OCI-LY1 (cell line): ENCODE data around the gene CCL27.

Experiments used
- H2AFZ ChIP-seq: fragments of 200-600 bp; sonication (generic), shearing (Covaris generic); 2 replicates; pipeline ENCODE4 v1.6.0; 2014; ENCODE audit warnings: antibody characterized with exemption, mild to moderate bottlenecking, low read length
- H3F3A ChIP-seq: fragments of 200-600 bp; sonication (generic), shearing (Covaris generic); 2 replicates; pipeline ENCODE4 v1.6.0; 2014; ENCODE audit warnings: mild to moderate bottlenecking, antibody characterized with exemption, low read length, moderate library complexity; ENCODE audit not compliant: insufficient read depth
- H3K27ac ChIP-seq: fragments of 200-600 bp; sonication (generic); 2 replicates; pipeline ENCODE4 v1.5.1; 2014; ENCODE audit warnings: low read length, mixed run types, mild to moderate bottlenecking, low read depth; ENCODE audit not compliant: poor library complexity, severe bottlenecking
- H3K27me3 ChIP-seq: fragments of 200-600 bp; sonication (generic); 2 replicates; pipeline ENCODE4 v1.6.0; 2014; ENCODE audit warnings: antibody characterized with exemption, mild to moderate bottlenecking, low read length, moderate library complexity; ENCODE audit not compliant: insufficient read depth
- H3K36me3 ChIP-seq: fragments of 200-600 bp; sonication (generic); 2 replicates; pipeline ENCODE4 v1.6.1; 2014; ENCODE audit warnings: mild to moderate bottlenecking, antibody characterized with exemption, low read length, moderate library complexity, mixed read lengths; ENCODE audit not compliant: insufficient read depth
- H3K4me1 ChIP-seq: fragments of 200-600 bp; sonication (generic); 2 replicates; pipeline ENCODE4 v1.5.1; 2014; ENCODE audit warnings: mild to moderate bottlenecking, low read length, moderate library complexity; ENCODE audit not compliant: insufficient read depth, severe bottlenecking
- H3K4me2 ChIP-seq: fragments of 200-600 bp; sonication (generic), shearing (Covaris generic); 2 replicates; pipeline ENCODE4 v1.6.1; 2014; ENCODE audit warnings: low read length
- H3K4me3 ChIP-seq: fragments of 200-600 bp; sonication (generic); 2 replicates; pipeline ENCODE4 v1.5.1; 2014; ENCODE audit warnings: low read length, low read depth, mild to moderate bottlenecking, mixed read lengths; ENCODE audit not compliant: poor library complexity, severe bottlenecking
- H3K79me2 ChIP-seq: fragments of 200-600 bp; shearing (Covaris generic); 2 replicates; pipeline ENCODE4 v1.6.1; 2016; ENCODE audit warnings: mixed run types, low read length, mixed read lengths; ENCODE audit not compliant: insufficient read depth
- H3K9ac ChIP-seq: fragments of 200-600 bp; sonication (generic), shearing (Covaris generic); 2 replicates; pipeline ENCODE4 v1.6.1; 2014; ENCODE audit warnings: mild to moderate bottlenecking, low read length, mixed read lengths
- H3K9me2 ChIP-seq: fragments of 200-600 bp; sonication (generic), shearing (Covaris generic); 2 replicates; pipeline ENCODE4 v1.6.1; 2014; ENCODE audit warnings: low read depth, mild to moderate bottlenecking, low read length, mixed read lengths
- H3K9me3 ChIP-seq: fragments of 200-600 bp; shearing (Covaris generic); 2 replicates; pipeline ENCODE4 v1.6.1; 2014; ENCODE audit warnings: low read length, mixed read lengths
- H4K20me1 ChIP-seq: fragments of 200-600 bp; sonication (generic), shearing (Covaris generic); 2 replicates; pipeline ENCODE4 v1.6.0; 2016; ENCODE audit warnings: mild to moderate bottlenecking, low read length; ENCODE audit not compliant: insufficient read depth
- EZH2 ChIP-seq: fragments of 200-600 bp; sonication (generic), shearing (Covaris generic); IDR thresholded peaks from 2 replicates; pipeline ENCODE4 v1.8.0; 2017; ENCODE audit warnings: borderline replicate concordance, mixed run types, mild to moderate bottlenecking, antibody characterized with exemption, low read length, moderate library complexity, mixed read lengths
- TF ChIP-seq, protein P1 (sequence below): fragments of 200-600 bp; sonication (generic), shearing (Covaris generic); IDR thresholded peaks from 2 replicates; pipeline ENCODE4 v1.5.1; 2017; ENCODE audit warnings: mild to moderate bottlenecking, antibody characterized with exemption, low read length, moderate library complexity, mixed read lengths

Gene CCL27

DNA sequence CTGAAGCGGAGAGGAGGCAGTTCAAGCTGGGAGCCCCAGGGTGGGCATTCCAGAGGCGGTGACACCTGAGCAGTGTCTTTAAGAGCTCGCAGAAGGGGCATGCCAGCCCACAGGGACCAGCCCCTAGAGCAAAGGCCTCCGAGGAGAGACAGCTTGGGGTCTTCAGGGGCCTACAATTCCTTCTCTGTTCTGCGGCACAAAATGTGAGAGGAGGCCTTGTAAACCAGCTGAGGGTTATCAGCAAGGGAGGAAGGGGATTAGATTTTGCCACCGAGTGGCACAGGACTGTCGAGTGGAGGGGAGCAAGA is 24.4 kb downstream of the CCL27 start:
- Histone ChIP-seq H3K9me3 (no peaks in the 10 kb centered on the region), H4K20me1 (no peaks in the 10 kb centered on the region), H3F3A (no peaks in the 10 kb centered on the region), H3K36me3 (peaks cover 17% of the 10 kb centered on the region), H3K4me2 (peak overlapping the region; percentile 67), H3K4me3 (peak overlapping the region; percentile 92), H3K9ac (peak overlapping the region; percentile 92), H3K9me2 (no peaks in the 10 kb centered on the region), H3K79me2 (peaks cover 13% of the 10 kb centered on the region; the same call in 1 of the 2 replicates), H2AFZ (peak overlapping the region; percentile 26; the same call in 1 of the 2 replicates), H3K4me1 (peaks cover 24% of the 10 kb centered on the region), H3K27me3 (no peaks in the 10 kb centered on the region), H3K27ac (peak overlapping the region; percentile 40)
- TF ChIP-seq, protein P1, sequence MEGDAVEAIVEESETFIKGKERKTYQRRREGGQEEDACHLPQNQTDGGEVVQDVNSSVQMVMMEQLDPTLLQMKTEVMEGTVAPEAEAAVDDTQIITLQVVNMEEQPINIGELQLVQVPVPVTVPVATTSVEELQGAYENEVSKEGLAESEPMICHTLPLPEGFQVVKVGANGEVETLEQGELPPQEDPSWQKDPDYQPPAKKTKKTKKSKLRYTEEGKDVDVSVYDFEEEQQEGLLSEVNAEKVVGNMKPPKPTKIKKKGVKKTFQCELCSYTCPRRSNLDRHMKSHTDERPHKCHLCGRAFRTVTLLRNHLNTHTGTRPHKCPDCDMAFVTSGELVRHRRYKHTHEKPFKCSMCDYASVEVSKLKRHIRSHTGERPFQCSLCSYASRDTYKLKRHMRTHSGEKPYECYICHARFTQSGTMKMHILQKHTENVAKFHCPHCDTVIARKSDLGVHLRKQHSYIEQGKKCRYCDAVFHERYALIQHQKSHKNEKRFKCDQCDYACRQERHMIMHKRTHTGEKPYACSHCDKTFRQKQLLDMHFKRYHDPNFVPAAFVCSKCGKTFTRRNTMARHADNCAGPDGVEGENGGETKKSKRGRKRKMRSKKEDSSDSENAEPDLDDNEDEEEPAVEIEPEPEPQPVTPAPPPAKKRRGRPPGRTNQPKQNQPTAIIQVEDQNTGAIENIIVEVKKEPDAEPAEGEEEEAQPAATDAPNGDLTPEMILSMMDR: no peak
- TF ChIP-seq EZH2: no peak

- Histone ChIP-seq H3K9me3 (no peaks in the 10 kb centered on the region), H2AFZ (peak within 1 kb of the TSS; percentile 26; the same call in 1 of the 2 replicates), H3K9ac (peak within 1 kb of the TSS; percentile 92), H3K4me3 (peak within 1 kb of the TSS; percentile 92), H3K4me2 (peak within 1 kb of the TSS; percentile 67), H3K27ac (peak within 1 kb of the TSS; percentile 43), H3K79me2 (peaks cover 13% of the 10 kb centered on the region; the same call in 1 of the 2 replicates), H4K20me1 (no peaks in the 10 kb centered on the region), H3F3A (no peaks in the 10 kb centered on the region), H3K4me1 (peaks cover 24% of the 10 kb centered on the region), H3K36me3 (peaks cover 17% of the 10 kb centered on the region), H3K27me3 (no peaks in the 10 kb centered on the region), H3K9me2 (no peaks in the 10 kb centered on the region)
- no peak for TF ChIP-seq EZH2
- TF ChIP-seq, protein P1: no peak
Observed at GRCh38 chr9:34637356-34638137, 24.9 kb downstream of the CCL27 start, which contains the start of gene SIGMAR1. Gene SIGMAR1, minus strand, starts transcription at chr9:34637787. Its CDS starts 90 bp downstream, at chr9:34637697.

GRCh38 chr9:34636791-34637355 is 25.6 kb downstream of the CCL27 start:
- H3K27me3 ChIP-seq: no peaks in the 10 kb centered on the region
- H3K4me3 ChIP-seq: peak overlapping the region; percentile 92
- H3K79me2 ChIP-seq: peaks cover 13% of the 10 kb centered on the region; the same call in 1 of the 2 replicates
- no peaks in the 10 kb centered on the region for H4K20me1 ChIP-seq
- H2AFZ ChIP-seq: no peak overlapping the region
- H3K36me3 ChIP-seq: peaks cover 17% of the 10 kb centered on the region
- peak overlapping the region; percentile 67 for H3K4me2 ChIP-seq
- H3K4me1 ChIP-seq: peaks cover 24% of the 10 kb centered on the region
- no peaks in the 10 kb centered on the region for H3K9me2 ChIP-seq
- H3K27ac ChIP-seq: peak overlapping the region; percentile 43
- no peaks in the 10 kb centered on the region for H3K9me3 ChIP-seq
- TF ChIP-seq, protein P1: no peak
- no peak for TF ChIP-seq EZH2
- H3F3A ChIP-seq: no peaks in the 10 kb centered on the region
- H3K9ac ChIP-seq: peak overlapping the region; percentile 92
